ENCODE measurements around the gene COL17A1.

Gene COL17A1

GRCh38 chr10:104099269-104099668 lies 13.6 kb upstream of the COL17A1 start:
- Histone ChIP-seq H3K18ac (ENCODE audit: low read depth in 1 of 2, low read length in 2 of 2) (no peak overlapping the region), H3K9me3 (ENCODE audit: control insufficient read depth, low read length) (peaks cover 7% of the 10 kb centered on the region), H3K4me3 (ENCODE audit: insufficient read depth in 1 of 2, low read depth in 1 of 2, low read length in 2 of 2) (no peak overlapping the region), H4K8ac (ENCODE audit: low read length) (no peak overlapping the region), H2AFZ (ENCODE audit: low read depth, low read length) (no peak overlapping the region), H2AK5ac (ENCODE audit: low read length, severe bottlenecking) (no peak overlapping the region), H3K36me3 (ENCODE audit: control insufficient read depth in 1 of 2, insufficient read depth in 2 of 2, low read depth in 1 of 2, low read length in 2 of 2) (no peaks in the 10 kb centered on the region), H3K27ac (ENCODE audit: low read length, poor library complexity, severe bottlenecking) (no peak overlapping the region), H4K91ac (ENCODE audit: low read length) (no peak overlapping the region), H3K4me1 (ENCODE audit: control insufficient read depth, insufficient read depth, low read depth, low read length) (no peaks in the 10 kb centered on the region), H2BK120ac (ENCODE audit: low read depth, low read length) (no peak overlapping the region), H2BK5ac (ENCODE audit: low read depth, low read length, poor library complexity, severe bottlenecking) (no peak overlapping the region), H3K4ac (ENCODE audit: low read depth in 1 of 2, low read length in 2 of 2) (no peak overlapping the region), H3K23ac (ENCODE audit: low read length in 2 of 2) (no peak overlapping the region), H2BK15ac (ENCODE audit: low read depth, poor library complexity, severe bottlenecking) (no peak overlapping the region), H2BK12ac (ENCODE audit: low read length in 2 of 2) (no peak overlapping the region), H3K27me3 (ENCODE audit: control insufficient read depth in 1 of 2, insufficient read depth in 1 of 2, low read length in 2 of 2) (no peaks in the 10 kb centered on the region), H3K4me2 (ENCODE audit: low read length, poor library complexity, severe bottlenecking) (no peak overlapping the region), H3K9ac (ENCODE audit: low read length) (no peak overlapping the region), H3K79me1 (replicated peaks; ENCODE audit: low read length, poor library complexity, severe bottlenecking) (no peaks in the 10 kb centered on the region), H3K14ac (ENCODE audit: low read length in 2 of 2) (no peak overlapping the region)
- DNase-seq, result no peak
- no CpG with 5 or more reads among the region's 3 CpGs for WGBS

DNA sequence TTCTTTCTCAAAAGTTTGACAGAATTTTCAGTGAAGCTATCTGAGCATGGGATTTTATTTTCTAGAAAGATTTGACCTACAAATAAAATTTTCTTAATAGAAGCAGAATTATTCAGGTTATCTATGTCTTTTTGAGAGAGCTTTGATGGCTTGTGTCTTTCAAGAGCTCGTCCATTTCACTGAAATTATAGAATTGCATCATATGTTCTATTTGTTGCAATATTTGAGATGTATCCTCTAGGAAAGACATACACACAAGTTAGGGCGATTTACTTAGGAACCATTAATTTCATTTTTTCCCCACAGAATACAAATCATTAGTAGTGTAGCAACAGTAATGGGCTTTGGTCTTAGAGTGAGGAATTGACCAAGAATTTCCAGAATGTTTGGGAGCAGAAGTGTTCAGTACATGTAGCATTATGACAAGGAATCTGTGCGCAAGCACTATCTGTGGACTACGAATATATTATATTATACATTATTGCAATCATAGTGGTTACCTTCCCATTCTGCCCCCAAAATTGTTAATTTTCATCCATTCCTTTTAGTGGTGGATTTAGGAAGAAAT lies 12.8 kb upstream of the COL17A1 start:
- H3K27me3 ChIP-seq (ENCODE audit: control insufficient read depth in 1 of 2, insufficient read depth in 1 of 2, low read length in 2 of 2), result no peaks in the 10 kb centered on the region
- no peak overlapping the region for H3K18ac ChIP-seq (ENCODE audit: low read depth in 1 of 2, low read length in 2 of 2)
- H3K14ac ChIP-seq (ENCODE audit: low read length in 2 of 2), result no peak overlapping the region
- no peak overlapping the region for H3K23ac ChIP-seq (ENCODE audit: low read length in 2 of 2)
- H2BK15ac ChIP-seq (ENCODE audit: low read depth, poor library complexity, severe bottlenecking), result no peak overlapping the region
- H3K36me3 ChIP-seq (ENCODE audit: control insufficient read depth in 1 of 2, insufficient read depth in 2 of 2, low read depth in 1 of 2, low read length in 2 of 2), result no peaks in the 10 kb centered on the region
- H3K4me1 ChIP-seq (ENCODE audit: control insufficient read depth, insufficient read depth, low read depth, low read length), result no peaks in the 10 kb centered on the region
- no peak overlapping the region for H3K4me3 ChIP-seq (ENCODE audit: insufficient read depth in 1 of 2, low read depth in 1 of 2, low read length in 2 of 2)
- H3K27ac ChIP-seq (ENCODE audit: low read length, poor library complexity, severe bottlenecking), result no peak overlapping the region
- H2AK5ac ChIP-seq (ENCODE audit: low read length, severe bottlenecking), result no peak overlapping the region
- H3K9me3 ChIP-seq (ENCODE audit: control insufficient read depth, low read length), result peaks cover 11% of the 10 kb centered on the region
- no peak overlapping the region for H3K4me2 ChIP-seq (ENCODE audit: low read length, poor library complexity, severe bottlenecking)
- H2AFZ ChIP-seq (ENCODE audit: low read depth, low read length), result no peak overlapping the region
- H4K91ac ChIP-seq (ENCODE audit: low read length), result no peak overlapping the region
- H3K79me1 ChIP-seq (replicated peaks; ENCODE audit: low read length, poor library complexity, severe bottlenecking), result no peaks in the 10 kb centered on the region
- no peak overlapping the region for H2BK12ac ChIP-seq (ENCODE audit: low read length in 2 of 2)
- H3K4ac ChIP-seq (ENCODE audit: low read depth in 1 of 2, low read length in 2 of 2), result no peak overlapping the region
- no peak overlapping the region for H3K9ac ChIP-seq (ENCODE audit: low read length)
- no peak overlapping the region for H2BK120ac ChIP-seq (ENCODE audit: low read depth, low read length)
- DNase-seq, result no peak
- no CpG with 5 or more reads among the region's 4 CpGs for WGBS
- H2BK5ac ChIP-seq (ENCODE audit: low read depth, low read length, poor library complexity, severe bottlenecking), result no peak overlapping the region
- H4K8ac ChIP-seq (ENCODE audit: low read length), result no peak overlapping the region

DNA sequence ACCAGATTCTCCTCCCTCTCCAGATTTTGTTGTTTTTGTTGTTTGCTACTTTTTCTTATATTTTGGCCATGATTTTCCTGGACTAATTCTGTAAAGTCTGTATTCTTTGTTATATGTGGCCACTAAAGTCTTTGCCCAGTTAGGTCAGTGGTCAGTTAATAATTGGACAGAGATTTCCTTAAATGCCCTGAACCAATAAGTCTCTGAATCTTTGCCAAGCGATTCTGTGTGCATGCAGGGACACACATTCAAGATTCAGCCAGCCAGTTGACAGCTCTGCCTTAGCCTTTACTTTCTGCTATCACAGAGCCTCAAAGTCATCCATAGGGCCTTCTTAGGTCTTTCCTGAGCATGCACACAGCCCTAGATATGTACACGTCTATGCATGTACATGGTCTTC lies 11.0 kb upstream of the COL17A1 start:
- no peak overlapping the region for H3K14ac ChIP-seq (ENCODE audit: low read length in 2 of 2)
- WGBS, result 89% methylated on average over 2 of the region's 2 CpGs
- no peak overlapping the region for H2BK12ac ChIP-seq (ENCODE audit: low read length in 2 of 2)
- no peak overlapping the region for H3K4ac ChIP-seq (ENCODE audit: low read depth in 1 of 2, low read length in 2 of 2)
- H2AFZ ChIP-seq (ENCODE audit: low read depth, low read length), result no peak overlapping the region
- no peak overlapping the region for H3K9ac ChIP-seq (ENCODE audit: low read length)
- H2BK15ac ChIP-seq (ENCODE audit: low read depth, poor library complexity, severe bottlenecking), result no peak overlapping the region
- H3K4me1 ChIP-seq (ENCODE audit: control insufficient read depth, insufficient read depth, low read depth, low read length), result no peaks in the 10 kb centered on the region
- H3K79me1 ChIP-seq (replicated peaks; ENCODE audit: low read length, poor library complexity, severe bottlenecking), result no peaks in the 10 kb centered on the region
- H3K23ac ChIP-seq (ENCODE audit: low read length in 2 of 2), result no peak overlapping the region
- no peak overlapping the region for H2BK120ac ChIP-seq (ENCODE audit: low read depth, low read length)
- H3K4me3 ChIP-seq (ENCODE audit: insufficient read depth in 1 of 2, low read depth in 1 of 2, low read length in 2 of 2), result no peak overlapping the region
- H3K18ac ChIP-seq (ENCODE audit: low read depth in 1 of 2, low read length in 2 of 2), result no peak overlapping the region
- H3K36me3 ChIP-seq (ENCODE audit: control insufficient read depth in 1 of 2, insufficient read depth in 2 of 2, low read depth in 1 of 2, low read length in 2 of 2), result no peaks in the 10 kb centered on the region
- H2BK5ac ChIP-seq (ENCODE audit: low read depth, low read length, poor library complexity, severe bottlenecking), result no peak overlapping the region
- H4K8ac ChIP-seq (ENCODE audit: low read length), result no peak overlapping the region
- H3K27ac ChIP-seq (ENCODE audit: low read length, poor library complexity, severe bottlenecking), result no peak overlapping the region
- peaks cover 22% of the 10 kb centered on the region for H3K9me3 ChIP-seq (ENCODE audit: control insufficient read depth, low read length)
- no peak for DNase-seq
- H4K91ac ChIP-seq (ENCODE audit: low read length), result no peak overlapping the region
- H2AK5ac ChIP-seq (ENCODE audit: low read length, severe bottlenecking), result no peak overlapping the region
- no peak overlapping the region for H3K4me2 ChIP-seq (ENCODE audit: low read length, poor library complexity, severe bottlenecking)
- no peaks in the 10 kb centered on the region for H3K27me3 ChIP-seq (ENCODE audit: control insufficient read depth in 1 of 2, insufficient read depth in 1 of 2, low read length in 2 of 2)

- Histone ChIP-seq H3K79me1 (replicated peaks; ENCODE audit: low read length, poor library complexity, severe bottlenecking) (no peaks in the 10 kb centered on the region), H3K9ac (ENCODE audit: low read length) (no peak overlapping the region), H3K9me3 (ENCODE audit: control insufficient read depth, low read length) (peaks cover 30% of the 10 kb centered on the region), H3K4me3 (ENCODE audit: insufficient read depth in 1 of 2, low read depth in 1 of 2, low read length in 2 of 2) (peak overlapping the region in 1 of 2 experiments; percentile 41), H3K14ac (ENCODE audit: low read length in 2 of 2) (no peak overlapping the region), H2AFZ (ENCODE audit: low read depth, low read length) (no peak overlapping the region), H3K36me3 (ENCODE audit: control insufficient read depth in 1 of 2, insufficient read depth in 2 of 2, low read depth in 1 of 2, low read length in 2 of 2) (no peaks in the 10 kb centered on the region), H2BK12ac (ENCODE audit: low read length in 2 of 2) (no peak overlapping the region), H4K8ac (ENCODE audit: low read length) (no peak overlapping the region), H2BK5ac (ENCODE audit: low read depth, low read length, poor library complexity, severe bottlenecking) (no peak overlapping the region), H3K27ac (ENCODE audit: low read length, poor library complexity, severe bottlenecking) (no peak overlapping the region), H2AK5ac (ENCODE audit: low read length, severe bottlenecking) (no peak overlapping the region), H4K91ac (ENCODE audit: low read length) (no peak overlapping the region), H3K4me2 (ENCODE audit: low read length, poor library complexity, severe bottlenecking) (no peak overlapping the region), H3K4ac (ENCODE audit: low read depth in 1 of 2, low read length in 2 of 2) (no peak overlapping the region), H3K4me1 (ENCODE audit: control insufficient read depth, insufficient read depth, low read depth, low read length) (peaks cover 2% of the 10 kb centered on the region), H3K23ac (ENCODE audit: low read length in 2 of 2) (no peak overlapping the region), H2BK15ac (ENCODE audit: low read depth, poor library complexity, severe bottlenecking) (no peak overlapping the region), H3K18ac (ENCODE audit: low read depth in 1 of 2, low read length in 2 of 2) (no peak overlapping the region), H3K27me3 (ENCODE audit: control insufficient read depth in 1 of 2, insufficient read depth in 1 of 2, low read length in 2 of 2) (no peaks in the 10 kb centered on the region), H2BK120ac (ENCODE audit: low read depth, low read length) (no peak overlapping the region)
- no peak for DNase-seq
These were observed 7.1 kb upstream of the COL17A1 start for GRCh38 chr10:104092749-104093148.
